ENCODE measurements around the gene CECR2. TPM values are rescaled to one million over a fixed set of nuclear protein-coding genes. Genes with fewer than 3 reads are reported as not detected.

The CECR2 gene
- polyA plus RNA-seq, 1 of the 3 experiments (the other 2 are of a cell fraction): not detected

- Histone ChIP-seq H3K27ac (ENCODE audit: low read depth in 2 of 2, low read length in 1 of 2) (no peak overlapping the region), H3F3A (replicated peaks; ENCODE audit: insufficient read depth) (no peaks in the 10 kb centered on the region), H3K27me3 (ENCODE audit: insufficient read depth) (peaks cover 66% of the 10 kb centered on the region), H3K9ac (no peak overlapping the region), H3K4me2 (no peak overlapping the region), H3K79me2 (ENCODE audit: insufficient read depth) (no peaks in the 10 kb centered on the region), H3K36me3 (replicated peaks in 1 of 2; ENCODE audit: control insufficient read depth in 1 of 2, insufficient read depth in 2 of 2, low read length in 1 of 2) (no peaks in the 10 kb centered on the region), H3K9me3 (no peaks in the 10 kb centered on the region), H3K4me1 (ENCODE audit: control insufficient read depth in 1 of 2, insufficient read depth in 2 of 2, low read depth in 1 of 2, low read length in 1 of 2) (no peaks in the 10 kb centered on the region), H4K20me1 (ENCODE audit: insufficient read depth) (no peaks in the 10 kb centered on the region), H3K4me3 (ENCODE audit: low read depth in 2 of 2, low read length in 1 of 2) (no peak overlapping the region), H2AFZ (ENCODE audit: low read depth) (no peak overlapping the region), H3K9me2 (no peaks in the 10 kb centered on the region)
- CTCF ChIA-PET: interaction anchor here (1.5 to 1.6 kb wide), 2 partner anchors 13 to 317 kb away, joined by 5 to 8 read pairs; no protein-coding TSS in a partner anchor
- WGBS (ENCODE audit: low lambda C conversion rate): 12% methylated on average over 6 of the region's 6 CpGs
- POLR2A ChIA-PET: no interaction called here
- no peak for DNase-seq
- TF ChIP-seq MEF2A (IDR thresholded peaks at IDR 0.05; ENCODE audit: borderline replicate concordance, low read depth) (no peak), MXI1 (IDR thresholded peaks at IDR 0.05; ENCODE audit: low read depth, low read length) (no peak), GABPA (IDR thresholded peaks at IDR 0.05; ENCODE audit: low read depth) (no peak), CHD2 (IDR thresholded peaks at IDR 0.05; ENCODE audit: low read length, partially characterized antibody) (no peak), TAF1 (IDR thresholded peaks at IDR 0.05; ENCODE audit: borderline replicate concordance, low read depth, low read length) (no peak), FOSL2 (IDR thresholded peaks at IDR 0.05; ENCODE audit: borderline replicate concordance, low read depth) (no peak), CTCF (IDR thresholded peaks at IDR 0.05) (no peak), REST (IDR thresholded peaks at IDR 0.05; ENCODE audit: low read depth, low read length) (no peak), RAD21 (IDR thresholded peaks at IDR 0.05; ENCODE audit: low read length) (no peak), IRF3 (IDR thresholded peaks at IDR 0.05; ENCODE audit: low read depth, low read length) (no peak), RCOR1 (IDR thresholded peaks at IDR 0.05; ENCODE audit: low read length) (no peak), ELF1 (IDR thresholded peaks at IDR 0.05) (no peak), POLR2AphosphoS5 (IDR thresholded peaks at IDR 0.05; ENCODE audit: low read depth, low read length) (no peak), GATA2 (CRISPR knock-in tag; IDR thresholded peaks at IDR 0.05) (no peak), TEAD4 (IDR thresholded peaks at IDR 0.05; ENCODE audit: borderline replicate concordance, insufficient read depth) (no peak)
- TF ChIP-seq, protein P1, sequence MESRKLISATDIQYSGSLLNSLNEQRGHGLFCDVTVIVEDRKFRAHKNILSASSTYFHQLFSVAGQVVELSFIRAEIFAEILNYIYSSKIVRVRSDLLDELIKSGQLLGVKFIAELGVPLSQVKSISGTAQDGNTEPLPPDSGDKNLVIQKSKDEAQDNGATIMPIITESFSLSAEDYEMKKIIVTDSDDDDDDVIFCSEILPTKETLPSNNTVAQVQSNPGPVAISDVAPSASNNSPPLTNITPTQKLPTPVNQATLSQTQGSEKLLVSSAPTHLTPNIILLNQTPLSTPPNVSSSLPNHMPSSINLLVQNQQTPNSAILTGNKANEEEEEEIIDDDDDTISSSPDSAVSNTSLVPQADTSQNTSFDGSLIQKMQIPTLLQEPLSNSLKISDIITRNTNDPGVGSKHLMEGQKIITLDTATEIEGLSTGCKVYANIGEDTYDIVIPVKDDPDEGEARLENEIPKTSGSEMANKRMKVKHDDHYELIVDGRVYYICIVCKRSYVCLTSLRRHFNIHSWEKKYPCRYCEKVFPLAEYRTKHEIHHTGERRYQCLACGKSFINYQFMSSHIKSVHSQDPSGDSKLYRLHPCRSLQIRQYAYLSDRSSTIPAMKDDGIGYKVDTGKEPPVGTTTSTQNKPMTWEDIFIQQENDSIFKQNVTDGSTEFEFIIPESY (IDR thresholded peaks at IDR 0.05; ENCODE audit: borderline replicate concordance, low read depth): no peak
- TF ChIP-seq, protein P2, sequence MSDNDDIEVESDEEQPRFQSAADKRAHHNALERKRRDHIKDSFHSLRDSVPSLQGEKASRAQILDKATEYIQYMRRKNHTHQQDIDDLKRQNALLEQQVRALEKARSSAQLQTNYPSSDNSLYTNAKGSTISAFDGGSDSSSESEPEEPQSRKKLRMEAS (IDR thresholded peaks at IDR 0.05; ENCODE audit: low read depth): no peak
- TF ChIP-seq, protein P3, sequence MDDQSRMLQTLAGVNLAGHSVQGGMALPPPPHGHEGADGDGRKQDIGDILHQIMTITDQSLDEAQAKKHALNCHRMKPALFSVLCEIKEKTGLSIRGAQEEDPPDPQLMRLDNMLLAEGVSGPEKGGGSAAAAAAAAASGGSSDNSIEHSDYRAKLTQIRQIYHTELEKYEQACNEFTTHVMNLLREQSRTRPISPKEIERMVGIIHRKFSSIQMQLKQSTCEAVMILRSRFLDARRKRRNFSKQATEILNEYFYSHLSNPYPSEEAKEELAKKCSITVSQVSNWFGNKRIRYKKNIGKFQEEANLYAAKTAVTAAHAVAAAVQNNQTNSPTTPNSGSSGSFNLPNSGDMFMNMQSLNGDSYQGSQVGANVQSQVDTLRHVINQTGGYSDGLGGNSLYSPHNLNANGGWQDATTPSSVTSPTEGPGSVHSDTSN (IDR thresholded peaks at IDR 0.05): no peak
Observed at GRCh38 chr22:17489101-17489500, 119.8 kb downstream of the CECR2 start.
